KMS-11 (cell line): ENCODE data around the gene MAP2K5.

ENCODE experiments used
- H2AFZ ChIP-seq: fragments of 200-600 bp; sonication (generic); 2 replicates; pipeline ENCODE4 v1.6.1; 2016; ENCODE audit warnings: antibody characterized with exemption, mixed run types, low read depth
- H3K27ac ChIP-seq: fragments of 200-600 bp; sonication (generic); 2 replicates; pipeline ENCODE4 v1.6.1; 2016; ENCODE audit warnings: mild to moderate bottlenecking, mixed run types
- H3K27me3 ChIP-seq: fragments of 200-600 bp; sonication (generic); 2 replicates; pipeline ENCODE4 v1.6.1; 2017; ENCODE audit warnings: mild to moderate bottlenecking, low read depth, mixed run types, moderate library complexity; ENCODE audit not compliant: insufficient read depth
- H3K36me3 ChIP-seq: fragments of 200-600 bp; sonication (generic); 2 replicates; pipeline ENCODE4 v1.6.1; 2017; ENCODE audit warnings: mild to moderate bottlenecking, mixed run types; ENCODE audit not compliant: insufficient read depth
- H3K4me1 ChIP-seq: fragments of 200-600 bp; sonication (generic); 2 replicates; pipeline ENCODE4 v1.6.1; 2016; ENCODE audit warnings: mild to moderate bottlenecking, low read depth, mixed run types; ENCODE audit not compliant: poor library complexity, severe bottlenecking
- H3K4me2 ChIP-seq: fragments of 200-600 bp; sonication (generic); 2 replicates; pipeline ENCODE4 v1.7.0; 2016; ENCODE audit warnings: mild to moderate bottlenecking, mixed run types
- H3K4me3 ChIP-seq: fragments of 200-600 bp; sonication (generic); IDR thresholded peaks from 2 replicates; pipeline ENCODE4 v1.6.1; 2017; ENCODE audit warnings: low read depth, low read length, mixed read lengths; ENCODE audit not compliant: insufficient read depth
- H3K79me2 ChIP-seq: fragments of 200-600 bp; sonication (generic); 2 replicates; pipeline ENCODE4 v1.6.1; 2016; ENCODE audit warnings: low read depth, mixed run types; ENCODE audit not compliant: insufficient read depth
- H3K9ac ChIP-seq: fragments of 200-600 bp; sonication (generic); 2 replicates; pipeline ENCODE4 v1.6.1; 2016; ENCODE audit warnings: mild to moderate bottlenecking, mixed run types
- H4K20me1 ChIP-seq: fragments of 200-600 bp; sonication (generic); 2 replicates; pipeline ENCODE4 v1.6.1; 2016; ENCODE audit warnings: mild to moderate bottlenecking, mixed run types; ENCODE audit not compliant: insufficient read depth
- CTCF ChIP-seq: fragments of 200-600 bp; sonication (generic); conservative IDR thresholded peaks from 2 replicates; pipeline ENCODE4 v1.6.1; 2017; ENCODE audit warnings: low read depth, mild to moderate bottlenecking, antibody characterized with exemption, low read length, moderate library complexity, mixed read lengths

The MAP2K5 gene

DNA sequence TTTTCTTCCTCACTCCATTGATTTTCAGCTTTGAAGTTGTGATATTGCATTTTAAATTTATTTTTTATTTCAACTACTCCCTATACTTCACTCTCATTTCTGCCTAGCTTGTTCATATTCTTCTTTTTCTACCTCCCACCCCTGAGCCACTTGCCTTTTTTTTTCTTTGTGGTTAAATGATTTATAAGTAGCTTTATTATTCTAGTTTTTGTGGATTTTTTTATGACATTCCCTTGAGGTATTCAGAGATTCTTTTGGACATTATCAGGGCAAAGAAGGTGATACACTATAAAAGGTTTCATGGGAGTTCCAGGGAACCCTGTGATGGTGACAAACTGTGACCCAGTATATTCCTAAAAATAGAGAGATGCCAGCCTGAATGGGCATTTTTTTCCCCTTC is 18.3 kb upstream of the MAP2K5 start:
- TF ChIP-seq CTCF = no peak
- no peak overlapping the region for H3K4me2 ChIP-seq

GRCh38 chr15:67528513-67528912 is 14.0 kb upstream of the MAP2K5 start:
- Histone ChIP-seq H4K20me1 (no peaks in the 10 kb centered on the region), H3K27ac (no peak overlapping the region), H3K4me1 (peaks cover 13% of the 10 kb centered on the region), H3K36me3 (no peaks in the 10 kb centered on the region), H3K9ac (no peak overlapping the region), H3K4me3 (no peak overlapping the region), H3K27me3 (no peaks in the 10 kb centered on the region), H3K4me2 (no peak overlapping the region), H3K79me2 (peaks cover 18% of the 10 kb centered on the region), H2AFZ (no peak overlapping the region)
- no peak for TF ChIP-seq CTCF

More for the DNA sequence above, 18.3 kb upstream of the MAP2K5 start:
- H3K27ac ChIP-seq = no peak overlapping the region
- H2AFZ ChIP-seq = no peak overlapping the region
- H4K20me1 ChIP-seq = no peaks in the 10 kb centered on the region
- H3K79me2 ChIP-seq = peaks cover 39% of the 10 kb centered on the region
- peaks cover 33% of the 10 kb centered on the region for H3K4me1 ChIP-seq
- H3K36me3 ChIP-seq = no peaks in the 10 kb centered on the region
- H3K9ac ChIP-seq = no peak overlapping the region
- no peak overlapping the region for H3K4me3 ChIP-seq
- no peaks in the 10 kb centered on the region for H3K27me3 ChIP-seq

DNA sequence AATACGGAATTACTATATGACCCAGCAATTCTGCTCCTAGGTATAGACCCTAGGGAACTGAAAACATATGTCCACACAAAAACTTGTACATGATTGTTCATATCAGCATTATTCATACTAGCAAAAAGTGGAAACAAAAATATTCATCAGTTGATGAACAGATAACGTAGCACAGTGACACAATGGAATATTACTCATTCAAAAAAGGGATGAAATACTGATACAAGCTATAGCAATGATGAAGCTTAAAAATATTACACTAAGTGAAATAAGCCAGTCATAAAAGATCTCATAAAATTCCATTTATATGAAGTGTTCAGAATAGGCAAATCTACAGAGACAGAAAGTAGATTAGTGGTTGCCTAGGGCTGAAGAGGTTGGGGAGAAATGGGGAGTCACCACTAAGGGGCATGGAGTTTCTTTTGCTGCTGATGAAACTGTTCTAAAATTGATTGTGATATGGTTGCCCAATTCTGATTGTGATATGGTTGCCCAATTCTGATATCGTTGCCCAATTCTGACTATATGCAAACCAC is 11.1 kb upstream of the MAP2K5 start:
- no peaks in the 10 kb centered on the region for H3K36me3 ChIP-seq
- H3K27me3 ChIP-seq = no peaks in the 10 kb centered on the region
- H3K79me2 ChIP-seq = no peaks in the 10 kb centered on the region
- H3K9ac ChIP-seq = no peak overlapping the region
- H2AFZ ChIP-seq = no peak overlapping the region
- H3K27ac ChIP-seq = no peak overlapping the region
- no peak overlapping the region for H3K4me2 ChIP-seq
- TF ChIP-seq CTCF = no peak
- H3K4me3 ChIP-seq = no peak overlapping the region
- no peaks in the 10 kb centered on the region for H4K20me1 ChIP-seq
- H3K4me1 ChIP-seq = peaks cover 15% of the 10 kb centered on the region

DNA sequence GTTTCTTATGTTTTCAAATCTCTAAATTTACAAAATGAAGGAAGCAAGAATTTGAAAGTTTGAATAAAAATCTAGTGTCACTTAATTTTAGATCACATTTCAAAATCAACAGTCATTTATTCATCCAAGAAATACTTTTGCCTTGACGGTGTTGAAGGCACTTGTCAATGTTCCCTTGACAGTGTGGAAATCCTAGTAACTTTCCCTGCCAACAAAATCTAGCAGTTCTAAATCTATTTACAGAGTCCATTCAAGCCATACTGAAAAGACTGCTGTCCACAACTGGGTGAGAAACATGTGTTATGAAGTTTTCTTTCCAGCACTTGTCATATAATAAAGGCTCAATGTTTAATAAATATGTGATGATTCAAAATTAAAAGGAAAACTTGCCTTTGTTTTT is 8.6 kb upstream of the MAP2K5 start:
- Histone ChIP-seq H3K9ac (no peak overlapping the region), H3K36me3 (no peaks in the 10 kb centered on the region), H3K27ac (no peak overlapping the region), H3K27me3 (no peaks in the 10 kb centered on the region), H3K4me3 (no peak overlapping the region), H3K4me1 (peaks cover 13% of the 10 kb centered on the region), H3K4me2 (no peak overlapping the region), H2AFZ (no peak overlapping the region), H4K20me1 (no peaks in the 10 kb centered on the region), H3K79me2 (no peaks in the 10 kb centered on the region)
- no peak for TF ChIP-seq CTCF
